K562 (cell line): ENCODE measurements around the gene COL23A1. TPM values are rescaled to one million over a fixed set of nuclear protein-coding genes. Genes with fewer than 3 reads are reported as not detected.

ENCODE experiments used
- ATAC-seq: fragments of 200-7000 bp; cut with Tn5 transposase; 3 replicates; pipeline ENCODE4 v1.9.1; 2020; ENCODE audit warnings: moderate library complexity
- BruUV-seq: library from RNA; stranded (reverse); fragments of 400-500 nt; replicated peaks from 2 replicates; lab custom pipeline; 2021; lab: Mats Ljungman, UMichigan
- CTCF ChIA-PET: fragments of 300-600 bp; formaldehyde crosslinking; extraction: SDS; loops from one replicate; lab custom pipeline; 2021; ENCODE audit warnings: low intra/inter-chr PET ratio; lab: Yijun Ruan, JAX
- POLR2A ChIA-PET: fragments of 300-600, 350-650 bp; sonication (Branson Sonifier 250); formaldehyde crosslinking; extraction: SDS; loops from one replicate; lab custom pipeline; 2021; ENCODE audit warnings: antibody characterized with exemption, inconsistent platforms; lab: Yijun Ruan, JAX
- DNase-seq, 4 experiments: peaks; one replicate each; pipeline versions ENCODE4 v3.0.0 to v3.0.0-alpha.2; 2011 to 2018; ENCODE audit warnings: low spot score in 3 of 4, mixed read lengths in 3 of 4; ENCODE audit errors: extremely low read depth in 1 of 4
- FAIRE-seq: peaks from 2 replicates; lab custom pipeline; 2011; peaks lifted over from hg19 to GRCh38; lab: Jason Lieb, UNC
- H2AFZ ChIP-seq: 2 replicates; pipeline ENCODE4 v1.6.0; 2011; ENCODE audit warnings: low read depth, low read length, control low read depth, inconsistent platforms
- H3K27ac ChIP-seq: fragments of 200-600 bp; 3 replicates; pipeline ENCODE4 v1.8.0; 2011; ENCODE audit warnings: low read depth, mild to moderate bottlenecking, control low read depth, inconsistent platforms, low read length, moderate library complexity, mixed read lengths; ENCODE audit errors: extremely low read depth
- H3K27me3 ChIP-seq, 2 experiments: fragments of 300-600 bp in 1 of 2; 2 replicates in 1 of 2; 3 replicates in 1 of 2; pipeline versions ENCODE4 v1.6.0 to v1.8.0; 2011; ENCODE audit warnings: inconsistent platforms in 2 of 2, low read length in 2 of 2, mild to moderate bottlenecking in 1 of 2, mixed read lengths in 1 of 2, moderate library complexity in 1 of 2; ENCODE audit not compliant: control insufficient read depth in 2 of 2, insufficient read depth in 2 of 2
- H3K36me3 ChIP-seq: fragments of 300-600 bp; 3 replicates; pipeline ENCODE4 v1.8.0; 2011; ENCODE audit warnings: mild to moderate bottlenecking, low read length, inconsistent platforms; ENCODE audit not compliant: control insufficient read depth, insufficient read depth
- H3K4me1 ChIP-seq, 2 experiments: fragments of 200-600 bp in 1 of 2; replicated peaks in 1 of 2; 2 replicates in 1 of 2; 3 replicates in 1 of 2; pipeline versions ENCODE4 v1.5.1 to v1.8.0; 2011; ENCODE audit warnings: inconsistent platforms in 2 of 2, low read length in 2 of 2, mild to moderate bottlenecking in 1 of 2, mixed read lengths in 1 of 2, moderate library complexity in 1 of 2; ENCODE audit not compliant: control insufficient read depth in 2 of 2, insufficient read depth in 2 of 2
- H3K4me2 ChIP-seq: 2 replicates; pipeline ENCODE4 v1.6.1; 2011; ENCODE audit warnings: low read length, control low read depth, inconsistent platforms, mixed read lengths; ENCODE audit not compliant: insufficient read depth
- H3K4me3 ChIP-seq: fragments of 200-600 bp; sonication (generic), shearing (Covaris generic); 2 replicates; pipeline ENCODE4 v1.5.1; 2016; ENCODE audit warnings: control low read depth, inconsistent platforms
- H3K79me2 ChIP-seq: fragments of 200-600 bp; 3 replicates; pipeline ENCODE4 v1.8.0; 2011; ENCODE audit warnings: low read length, inconsistent platforms; ENCODE audit not compliant: control insufficient read depth, insufficient read depth
- H3K9ac ChIP-seq, 2 experiments: 2 replicates each; pipeline versions ENCODE4 v1.6.0 to v1.6.1; 2011; ENCODE audit warnings: low read depth in 2 of 2, low read length in 2 of 2, control low read depth in 1 of 2, inconsistent platforms in 1 of 2, mild to moderate bottlenecking in 1 of 2, mixed read lengths in 1 of 2; ENCODE audit not compliant: insufficient read depth in 1 of 2
- H3K9me1 ChIP-seq: one replicate; pipeline ENCODE4 v1.6.0; 2011; ENCODE audit warnings: inconsistent platforms, mild to moderate bottlenecking, low read length, moderate library complexity; ENCODE audit not compliant: control insufficient read depth, insufficient read depth
- H3K9me3 ChIP-seq: replicated peaks from 2 replicates; pipeline ENCODE4 v1.5.1; 2011; ENCODE audit warnings: low read depth, low read length, inconsistent platforms; ENCODE audit not compliant: control insufficient read depth, insufficient read depth
- H4K20me1 ChIP-seq: replicated peaks from 2 replicates; pipeline ENCODE4 v1.6.1; 2011; ENCODE audit warnings: low read length, inconsistent platforms, mixed read lengths; ENCODE audit not compliant: control insufficient read depth, insufficient read depth
- CCAR2 ChIP-seq: fragments of 200-400 bp; formaldehyde crosslinking; IDR thresholded peaks from 2 replicates; pipeline ENCODE4 v1.6.1; 2017; ENCODE audit warnings: mild to moderate bottlenecking, low read depth, low read length
- CEBPG ChIP-seq, 3 experiments: fragments of 200-800 bp in 1 of 3; sonication (Bioruptor generic) in 1 of 3; sonication (generic) in 1 of 3; formaldehyde crosslinking in 1 of 3; IDR thresholded peaks in 2 of 3; conservative IDR thresholded peaks in 1 of 3; 2 replicates each; pipeline versions ENCODE4 v1.6.1 to v1.8.0; 2016 to 2022; ENCODE audit warnings: missing compliant biosample characterization in 2 of 3, missing genetic modification characterization in 2 of 3, mild to moderate bottlenecking in 1 of 3, missing genetic modification reagents in 1 of 3
- EWSR1 ChIP-seq: fragments of 450-650 bp; IDR thresholded peaks from 2 replicates; pipeline ENCODE4 v1.6.1; 2018; ENCODE audit warnings: borderline replicate concordance, mild to moderate bottlenecking, low read depth, moderate library complexity; ENCODE audit not compliant: partially characterized antibody
- HCFC1 ChIP-seq: IDR thresholded peaks from 2 replicates; pipeline ENCODE4 v1.6.1; 2012; ENCODE audit warnings: low read depth, low read length, improper control_type of control experiment
- HDAC1 ChIP-seq, 2 experiments: fragments of 450-650 bp; IDR thresholded peaks; 2 replicates each; pipeline ENCODE4 v1.6.1; 2016 to 2017; ENCODE audit warnings: inconsistent platforms in 1 of 2, mild to moderate bottlenecking in 1 of 2, moderate library complexity in 1 of 2
- KHSRP ChIP-seq: fragments of 450-650 bp; IDR thresholded peaks from 2 replicates; pipeline ENCODE4 v1.6.1; 2017
- POLR2B ChIP-seq: fragments of 450-650 bp; IDR thresholded peaks from 2 replicates; pipeline ENCODE4 v1.6.1; 2018; ENCODE audit warnings: low read depth; ENCODE audit not compliant: partially characterized antibody
- POU5F1 ChIP-seq: fragments of 150-350 bp; IDR thresholded peaks from 2 replicates; pipeline ENCODE4 v1.6.1; 2014; ENCODE audit warnings: borderline replicate concordance, low read length, low read depth, mild to moderate bottlenecking; ENCODE audit not compliant: partially characterized antibody
- U2AF2 ChIP-seq: fragments of 200-400 bp; formaldehyde crosslinking; optimal IDR thresholded peaks from 2 replicates; pipeline ENCODE3; 2017; ENCODE audit warnings: low read depth, mild to moderate bottlenecking, low read length
- ZNF23 ChIP-seq: fragments of 250-450 bp; sonication (Bioruptor Pico); IDR thresholded peaks from 2 replicates; pipeline ENCODE4 v1.4.0; 2020; ENCODE audit warnings: mild to moderate bottlenecking
- WGBS: fragments of 100-300 bp; shearing (Covaris generic); methylation state at CpG from one replicate; pipeline ENCODE4 v1.1.6; 2016; ENCODE audit warnings: low coverage, mixed read lengths; ENCODE audit not compliant: insufficient coverage; ENCODE audit errors: missing lambda C conversion rate; 5-methylcytosine and 5-hydroxymethylcytosine counted together
- in situ Hi-C: fragments of 300-500 bp; cut with MboI; formaldehyde crosslinking; loops from 4 replicates; pipeline ENCODE4 v1.15.0; 2018; ENCODE audit warnings: inconsistent platforms, mixed read lengths
- intact Hi-C: fragments of 100-400 bp; cut with micrococcal nuclease; formaldehyde crosslinking; loops from 2 replicates; pipeline ENCODE4 v1.14.2; 2022
- polyA plus RNA-seq, 8 experiments: library from polyadenylated mRNA; depleted of rRNA in 4 of 8; stranded (reverse) in 5 of 8; unstranded in 3 of 8; fragments of >200 nt; fragmentation: Nextera tagmentation in 2 of 8; fragmentation: Illumina TruSeq in 1 of 8; extraction: Ambion mirVana in 2 of 8; extraction: Trizol in 1 of 8; gene quantifications; 2 replicates each; pipeline versions ENCODE4 v1.2.1 to v1.2.3, GENCODE V29; 2011 to 2014; ENCODE audit warnings: inconsistent platforms in 1 of 8, missing spikeins in 1 of 8
- total RNA-seq, 7 experiments: library from RNA; depleted of rRNA in 6 of 7; stranded (reverse); fragments of >200 nt in 6 of 7; fragmentation: Illumina TruSeq in 2 of 7; extraction: Trizol in 2 of 7; gene quantifications; 2 replicates each; pipeline versions ENCODE4 v1.2.1 to v1.2.3, GENCODE V29; 2011 to 2021; ENCODE audit warnings: low replicate concordance in 1 of 7
- TF ChIP-seq, protein P1 (sequence below): fragments of 250-450 bp; sonication (Bioruptor Pico); IDR thresholded peaks from 2 replicates; pipeline ENCODE4 v1.5.0; 2021
- TF ChIP-seq, protein P2 (sequence below): fragments of 200-800 bp; sonication (Bioruptor generic); IDR thresholded peaks from 2 replicates; pipeline ENCODE4 v1.6.1; 2017; ENCODE audit warnings: missing genetic modification characterization, missing compliant biosample characterization
- TF ChIP-seq, protein P3 (sequence below): fragments of 450-650 bp; formaldehyde crosslinking; IDR thresholded peaks from 2 replicates; pipeline ENCODE4 v1.4.0; 2020; ENCODE audit warnings: mild to moderate bottlenecking, mixed read lengths
- TF ChIP-seq, protein P4 (sequence below): sonication (generic); formaldehyde crosslinking; IDR thresholded peaks from 2 replicates; pipeline ENCODE4 v1.8.0; 2022; ENCODE audit warnings: mild to moderate bottlenecking, missing genetic modification reagents

The COL23A1 gene
- total and polyA plus RNA-seq, 9 of the 15 experiments (the other 6 are each of a cell fraction or from before 2014, with no cell fraction given): 0.09 TPM; not detected in 8

DNA sequence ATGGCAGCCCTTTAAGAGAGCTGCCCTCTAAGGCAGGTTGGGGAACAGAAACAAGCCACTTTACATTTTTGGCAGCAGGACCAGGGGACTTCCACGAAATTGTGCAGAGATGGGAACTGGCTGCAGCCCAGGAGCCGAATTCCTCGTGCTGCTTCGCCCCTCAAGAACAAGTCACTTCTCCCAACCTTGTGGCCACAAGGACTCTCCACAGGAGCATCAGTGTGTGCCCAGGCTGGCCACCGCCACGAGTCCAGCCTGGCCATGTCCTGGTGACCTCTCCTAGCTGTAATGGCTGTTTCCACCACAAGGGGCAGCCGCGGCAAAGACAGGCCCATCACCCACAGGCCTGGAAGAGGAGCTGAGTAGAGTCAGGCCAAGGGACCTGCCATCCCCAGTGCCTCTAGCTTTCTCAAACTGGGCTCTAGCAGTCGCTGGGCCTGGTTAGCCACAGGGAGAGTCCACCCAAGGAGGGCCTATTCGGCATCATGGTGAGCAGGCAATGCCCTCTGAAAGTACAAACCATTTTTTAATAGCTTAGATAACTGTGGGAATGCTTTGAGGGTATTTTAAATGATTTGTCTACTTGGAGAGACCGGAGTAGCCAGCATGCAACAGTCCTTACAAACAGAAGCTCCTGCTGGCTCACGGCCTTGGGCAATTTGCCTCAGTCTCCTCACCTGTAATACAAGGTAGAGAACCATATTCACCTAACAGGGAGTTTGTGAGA is 129.0 kb downstream of the COL23A1 start (continued):
- TF ChIP-seq HCFC1: peak; percentile 16; the same call in 1 of the 2 replicates
- no peak for TF ChIP-seq KHSRP
- TF ChIP-seq U2AF2: no peak

DNA sequence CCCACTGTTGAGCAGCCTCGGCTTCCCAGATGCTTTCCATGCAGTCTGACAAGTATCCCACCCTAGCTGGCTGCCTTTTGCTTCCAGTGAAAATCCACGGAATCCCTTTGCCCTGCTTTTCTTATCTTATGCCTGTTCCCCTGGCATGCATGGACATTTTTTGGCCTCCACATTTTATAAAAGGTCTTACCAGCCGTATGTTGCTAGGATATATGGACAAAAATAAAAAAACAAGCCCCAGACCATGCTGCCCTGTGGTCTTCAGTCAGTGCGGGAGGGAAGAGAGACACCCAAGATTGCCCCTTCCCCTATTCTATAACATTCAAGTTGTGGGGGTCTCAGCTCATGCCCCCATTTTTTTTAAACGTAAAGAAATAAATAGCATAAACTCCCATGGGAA is 129.6 kb downstream of the COL23A1 start:
- ATAC-seq (no peak), FAIRE-seq (no peak), DNase-seq (no peak)
- H3K27me3 ChIP-seq: peaks cover 0 to 6% of the 10 kb centered on the region in 2 experiments; a peak in 1 of 5 replicates
- no peaks in the 10 kb centered on the region for H3K36me3 ChIP-seq
- H3K4me3 ChIP-seq: no peak overlapping the region
- H4K20me1 ChIP-seq: no peaks in the 10 kb centered on the region
- no peaks in the 10 kb centered on the region for H3K9me3 ChIP-seq
- H3K27ac ChIP-seq: no peak overlapping the region
- no peak overlapping the region for H3K4me2 ChIP-seq
- CTCF ChIA-PET: interaction anchor here (0.5 kb wide), 1 partner anchor 369 kb away, joined by 4 read pairs; no protein-coding TSS in a partner anchor
- BruUV-seq: no TSS peak
- in situ Hi-C loops: no loop called here
- H3K4me1 ChIP-seq: peaks cover 0 to 8% of the 10 kb centered on the region in 2 experiments; a peak in 3 of 5 replicates
- 20% methylated on average over 4 of the region's 5 CpGs for WGBS
- POLR2A ChIA-PET: interaction anchor here (1.0 to 3.0 kb wide), 4 partner anchors 10 to 246 kb away, joined by 3 to 21 read pairs (median 4); no protein-coding TSS in a partner anchor
- no peaks in the 10 kb centered on the region for H3K9me1 ChIP-seq
- peak overlapping the region; percentile 69 for H2AFZ ChIP-seq
- intact Hi-C loops: loop anchor here (2.0 kb wide), 2 partner anchors 90 to 130 kb away; partner anchors contain the start of gene COL23A1
- no peak overlapping the region for H3K9ac ChIP-seq
- no peaks in the 10 kb centered on the region for H3K79me2 ChIP-seq
- TF ChIP-seq, protein P1, sequence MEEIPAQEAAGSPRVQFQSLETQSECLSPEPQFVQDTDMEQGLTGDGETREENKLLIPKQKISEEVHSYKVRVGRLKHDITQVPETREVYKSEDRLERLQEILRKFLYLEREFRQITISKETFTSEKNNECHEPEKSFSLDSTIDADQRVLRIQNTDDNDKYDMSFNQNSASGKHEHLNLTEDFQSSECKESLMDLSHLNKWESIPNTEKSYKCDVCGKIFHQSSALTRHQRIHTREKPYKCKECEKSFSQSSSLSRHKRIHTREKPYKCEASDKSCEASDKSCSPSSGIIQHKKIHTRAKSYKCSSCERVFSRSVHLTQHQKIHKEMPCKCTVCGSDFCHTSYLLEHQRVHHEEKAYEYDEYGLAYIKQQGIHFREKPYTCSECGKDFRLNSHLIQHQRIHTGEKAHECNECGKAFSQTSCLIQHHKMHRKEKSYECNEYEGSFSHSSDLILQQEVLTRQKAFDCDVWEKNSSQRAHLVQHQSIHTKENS (CRISPR knock-in tag): no peak
- TF ChIP-seq, protein P2, sequence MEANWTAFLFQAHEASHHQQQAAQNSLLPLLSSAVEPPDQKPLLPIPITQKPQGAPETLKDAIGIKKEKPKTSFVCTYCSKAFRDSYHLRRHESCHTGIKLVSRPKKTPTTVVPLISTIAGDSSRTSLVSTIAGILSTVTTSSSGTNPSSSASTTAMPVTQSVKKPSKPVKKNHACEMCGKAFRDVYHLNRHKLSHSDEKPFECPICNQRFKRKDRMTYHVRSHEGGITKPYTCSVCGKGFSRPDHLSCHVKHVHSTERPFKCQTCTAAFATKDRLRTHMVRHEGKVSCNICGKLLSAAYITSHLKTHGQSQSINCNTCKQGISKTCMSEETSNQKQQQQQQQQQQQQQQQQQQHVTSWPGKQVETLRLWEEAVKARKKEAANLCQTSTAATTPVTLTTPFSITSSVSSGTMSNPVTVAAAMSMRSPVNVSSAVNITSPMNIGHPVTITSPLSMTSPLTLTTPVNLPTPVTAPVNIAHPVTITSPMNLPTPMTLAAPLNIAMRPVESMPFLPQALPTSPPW (CRISPR knock-in tag): no peak
- TF ChIP-seq EWSR1: no peak
- TF ChIP-seq, protein P3, sequence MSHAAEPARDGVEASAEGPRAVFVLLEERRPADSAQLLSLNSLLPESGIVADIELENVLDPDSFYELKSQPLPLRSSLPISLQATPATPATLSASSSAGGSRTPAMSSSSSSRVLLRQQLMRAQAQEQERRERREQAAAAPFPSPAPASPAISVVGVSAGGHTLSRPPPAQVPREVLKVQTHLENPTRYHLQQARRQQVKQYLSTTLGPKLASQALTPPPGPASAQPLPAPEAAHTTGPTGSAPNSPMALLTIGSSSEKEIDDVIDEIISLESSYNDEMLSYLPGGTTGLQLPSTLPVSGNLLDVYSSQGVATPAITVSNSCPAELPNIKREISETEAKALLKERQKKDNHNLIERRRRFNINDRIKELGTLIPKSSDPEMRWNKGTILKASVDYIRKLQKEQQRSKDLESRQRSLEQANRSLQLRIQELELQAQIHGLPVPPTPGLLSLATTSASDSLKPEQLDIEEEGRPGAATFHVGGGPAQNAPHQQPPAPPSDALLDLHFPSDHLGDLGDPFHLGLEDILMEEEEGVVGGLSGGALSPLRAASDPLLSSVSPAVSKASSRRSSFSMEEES (CRISPR knock-in tag): no peak
- TF ChIP-seq POU5F1: no peak
- no peak for TF ChIP-seq POLR2B
- no peak for TF ChIP-seq ZNF23 (CRISPR knock-in tag)
- TF ChIP-seq CCAR2: no peak
- no peak for TF ChIP-seq CEBPG (CRISPR knock-in tag; IDR thresholded peaks at IDR 0.05)
- TF ChIP-seq CEBPG (tag; conservative IDR thresholded peaks at IDR 0.05 in 1 of 2, IDR thresholded peaks at IDR 0.05 in 1 of 2): no peak
- TF ChIP-seq, protein P4, sequence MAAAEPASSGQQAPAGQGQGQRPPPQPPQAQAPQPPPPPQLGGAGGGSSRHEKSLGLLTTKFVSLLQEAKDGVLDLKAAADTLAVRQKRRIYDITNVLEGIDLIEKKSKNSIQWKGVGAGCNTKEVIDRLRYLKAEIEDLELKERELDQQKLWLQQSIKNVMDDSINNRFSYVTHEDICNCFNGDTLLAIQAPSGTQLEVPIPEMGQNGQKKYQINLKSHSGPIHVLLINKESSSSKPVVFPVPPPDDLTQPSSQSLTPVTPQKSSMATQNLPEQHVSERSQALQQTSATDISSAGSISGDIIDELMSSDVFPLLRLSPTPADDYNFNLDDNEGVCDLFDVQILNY (CRISPR knock-in tag): no peak
- TF ChIP-seq HDAC1 (IDR thresholded peaks at IDR 0.05): no peak
